ENCODE results near the gene RAP1GAP2.
"Not testable (repeated sequence)": the region's sequence is repeated elsewhere in the genome, so short reads cannot be mapped to it uniquely, and the experiment has no call there.

RAP1GAP2 gene

DNA sequence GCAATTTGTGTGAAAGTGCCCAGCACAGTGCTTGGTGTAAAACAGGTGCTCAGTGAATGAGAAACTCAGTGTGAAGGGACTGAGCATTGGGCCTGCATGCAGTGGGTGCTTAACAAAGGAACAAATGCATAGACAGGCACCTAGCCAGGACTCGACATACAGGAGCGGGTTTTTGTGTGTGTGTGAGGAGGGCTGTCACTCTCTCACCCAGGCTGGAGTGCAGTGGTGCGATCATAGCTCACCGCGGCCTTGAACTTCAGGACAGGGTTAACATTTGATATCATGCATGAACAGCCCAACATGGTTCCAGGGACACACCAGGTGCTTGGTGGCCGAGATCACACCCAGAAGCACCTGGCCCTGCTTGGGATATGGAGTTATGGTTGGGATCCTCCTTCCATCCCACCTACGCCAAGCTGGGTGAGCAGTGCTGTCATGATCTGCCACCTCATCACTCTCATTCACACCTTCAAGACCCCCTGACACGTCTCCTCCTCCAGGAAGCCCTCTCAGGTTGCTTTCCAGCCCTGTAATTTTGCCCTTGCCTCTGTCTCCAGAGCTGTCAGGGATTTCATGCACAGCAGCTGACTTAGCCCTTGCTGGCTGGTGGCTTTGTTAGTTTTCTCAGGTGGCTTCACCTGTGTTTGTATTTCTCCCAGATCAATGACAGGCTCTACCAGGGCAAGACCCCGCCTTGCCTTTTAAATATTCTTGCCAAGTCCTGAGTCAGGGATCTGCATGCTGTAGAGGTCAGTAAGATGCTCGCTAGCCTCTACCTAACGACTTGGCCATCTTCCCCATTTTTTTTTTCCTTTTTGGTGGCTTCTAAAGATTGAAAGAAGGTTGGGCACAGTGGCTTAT lies 200.8 kb downstream of the RAP1GAP2 start:
- no peak for DNase-seq (ENCODE audit: low read depth)

DNA sequence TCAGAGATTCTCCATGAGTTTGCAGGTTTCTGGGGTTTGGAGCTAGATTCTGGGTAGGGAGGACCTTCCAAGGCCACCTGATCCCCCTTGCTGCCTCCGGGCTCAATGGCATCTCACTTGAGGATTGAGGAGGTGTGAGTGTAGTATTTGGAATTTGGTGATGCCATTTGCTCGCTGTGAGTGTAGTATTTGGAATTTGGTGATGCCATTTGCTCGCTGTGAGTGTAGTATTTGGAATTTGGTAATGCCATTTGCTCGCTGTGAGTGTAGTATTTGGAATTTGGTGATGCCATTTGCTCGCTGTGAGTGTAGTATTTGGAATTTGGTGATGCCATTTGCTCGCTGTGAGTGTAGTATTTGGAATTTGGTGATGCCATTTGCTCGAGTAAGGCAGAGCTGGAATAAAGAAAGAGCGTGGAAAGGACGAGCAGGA lies 202.2 kb downstream of the RAP1GAP2 start:
- not testable (repeated sequence) for DNase-seq (ENCODE audit: low read depth)

DNA sequence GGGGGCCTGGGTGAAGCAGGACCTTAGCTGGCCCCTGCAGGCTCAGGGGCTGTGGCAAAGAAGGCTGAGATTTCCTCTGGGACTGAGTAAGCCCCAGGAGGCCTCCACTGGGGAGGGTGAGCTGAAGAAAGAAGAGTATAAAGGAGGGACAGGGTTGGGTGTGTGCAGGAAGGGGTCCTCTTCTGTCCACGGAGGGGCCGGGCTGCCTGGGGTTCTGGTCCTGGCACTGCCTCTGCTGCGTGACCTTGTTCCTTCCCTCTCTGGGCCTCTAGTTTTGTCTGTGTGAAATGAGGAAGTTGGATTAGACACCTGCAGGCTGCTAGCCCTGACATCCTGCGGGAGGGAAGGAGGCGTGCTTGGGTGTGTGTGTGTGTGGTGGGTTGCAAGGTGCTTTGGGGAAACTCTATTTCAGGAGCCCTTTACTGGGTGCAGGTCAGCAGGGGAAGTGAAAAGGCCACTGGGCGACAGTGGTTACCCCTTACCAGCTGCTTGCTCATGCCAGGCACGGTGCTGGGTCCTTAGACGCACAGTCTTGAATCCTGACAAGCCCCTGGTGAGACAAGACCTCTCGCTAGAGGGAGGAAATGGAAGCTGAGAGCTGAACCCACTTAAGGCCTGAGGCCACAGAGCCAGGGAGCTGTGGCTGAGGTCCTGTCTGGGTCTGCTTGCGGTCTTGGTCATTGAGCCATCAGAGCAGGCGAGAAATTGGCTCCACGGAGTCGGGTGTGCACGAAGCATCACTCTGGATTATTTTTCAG lies 206.5 kb downstream of the RAP1GAP2 start:
- no peak for DNase-seq (ENCODE audit: low read depth)

DNA sequence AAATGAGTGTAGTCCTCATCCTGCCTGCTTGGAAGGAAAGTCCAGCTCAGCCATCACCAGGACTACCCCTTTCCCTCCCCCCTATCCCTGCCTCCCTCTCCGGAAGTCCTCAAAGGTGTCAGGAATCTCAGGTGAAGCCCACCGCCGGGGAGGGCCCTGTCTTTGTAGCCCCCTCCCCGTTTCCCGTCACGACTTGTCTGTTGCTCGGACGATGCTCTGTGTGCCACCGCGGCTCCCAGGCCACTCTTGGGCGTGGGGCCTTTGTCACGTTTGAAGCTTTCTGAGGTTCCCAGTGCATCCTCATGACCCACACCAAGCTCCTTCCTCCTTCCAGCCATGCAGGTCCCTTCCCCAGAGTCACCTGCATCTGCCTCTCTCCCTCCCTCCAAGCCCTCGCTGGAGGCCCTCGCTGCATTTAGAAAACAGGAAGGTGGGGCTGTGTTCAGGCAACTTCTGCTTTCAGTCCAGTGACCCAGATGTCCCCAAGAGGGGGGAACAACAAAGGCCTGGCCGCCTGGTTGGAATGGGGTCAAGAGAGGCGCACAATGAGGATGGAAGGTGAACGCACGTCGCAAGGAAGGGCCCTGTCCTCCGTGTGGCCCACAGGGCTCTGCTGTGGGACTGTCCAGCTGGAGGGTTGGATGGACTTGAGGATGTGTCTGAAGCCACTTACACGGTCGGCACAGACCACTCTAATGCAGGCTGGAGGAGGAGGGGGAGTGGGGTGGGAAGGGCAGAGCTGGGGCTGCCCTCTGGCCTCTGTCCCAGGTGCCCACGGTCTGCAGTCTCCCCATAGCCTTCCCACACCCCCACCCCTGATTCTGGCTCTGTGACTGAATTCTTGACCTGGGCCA lies 207.3 kb downstream of the RAP1GAP2 start:
- no peak for DNase-seq (ENCODE audit: low read depth)

DNA sequence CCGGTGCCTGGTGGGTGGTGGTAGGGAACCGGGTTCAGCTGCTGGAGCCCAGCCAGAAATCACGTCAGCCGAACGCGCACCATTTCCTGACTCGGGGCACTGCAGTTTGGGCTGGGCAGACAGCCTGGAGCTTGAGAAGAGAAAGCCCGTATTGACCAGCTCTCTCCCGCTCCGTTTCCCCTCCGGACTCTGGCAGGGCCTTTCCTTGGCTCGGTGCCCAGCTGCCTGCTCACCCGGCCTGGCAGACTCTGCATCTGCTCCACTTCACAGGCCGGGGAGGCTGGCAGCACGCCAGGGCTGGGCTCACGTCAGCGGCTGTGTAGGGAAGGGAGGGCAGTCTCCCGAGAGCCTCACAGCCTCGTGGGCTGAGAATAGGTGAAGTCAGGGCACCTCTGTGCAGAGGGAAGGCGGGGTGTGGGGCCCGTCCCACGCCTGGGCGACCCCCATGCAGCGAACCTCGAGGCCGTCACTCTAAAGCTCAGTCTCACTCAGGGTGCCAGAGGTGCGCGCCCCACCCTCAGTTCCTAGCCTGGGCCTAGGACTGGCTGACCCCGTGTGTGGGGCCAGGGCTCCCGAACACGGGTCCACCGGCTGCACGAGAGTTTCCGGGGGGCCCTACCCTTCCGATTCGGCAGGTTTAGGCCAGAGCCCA lies 208.0 kb downstream of the RAP1GAP2 start:
- DNase-seq (ENCODE audit: low read depth): peak; percentile 46

DNA sequence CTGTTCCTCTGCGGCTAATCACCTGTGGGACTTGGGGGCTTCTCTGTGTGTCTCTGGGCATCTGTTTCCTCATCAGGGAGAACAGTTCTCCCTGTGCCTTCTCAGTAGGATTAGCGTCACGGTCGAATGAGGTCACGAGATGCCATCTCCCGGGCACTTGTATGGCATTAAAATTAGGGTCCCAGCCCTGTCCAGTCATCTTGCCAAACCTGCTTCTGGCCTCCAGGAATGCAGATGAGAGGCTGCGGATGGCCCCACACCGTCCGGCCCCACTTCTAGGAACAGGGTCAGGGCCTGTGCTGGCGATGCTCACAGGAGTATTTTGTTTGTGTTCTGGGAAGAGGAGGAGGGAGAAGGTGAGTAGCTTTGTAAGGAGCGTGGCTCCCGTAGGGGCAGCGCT lies 208.7 kb downstream of the RAP1GAP2 start:
- no peak for DNase-seq (ENCODE audit: low read depth)

DNA sequence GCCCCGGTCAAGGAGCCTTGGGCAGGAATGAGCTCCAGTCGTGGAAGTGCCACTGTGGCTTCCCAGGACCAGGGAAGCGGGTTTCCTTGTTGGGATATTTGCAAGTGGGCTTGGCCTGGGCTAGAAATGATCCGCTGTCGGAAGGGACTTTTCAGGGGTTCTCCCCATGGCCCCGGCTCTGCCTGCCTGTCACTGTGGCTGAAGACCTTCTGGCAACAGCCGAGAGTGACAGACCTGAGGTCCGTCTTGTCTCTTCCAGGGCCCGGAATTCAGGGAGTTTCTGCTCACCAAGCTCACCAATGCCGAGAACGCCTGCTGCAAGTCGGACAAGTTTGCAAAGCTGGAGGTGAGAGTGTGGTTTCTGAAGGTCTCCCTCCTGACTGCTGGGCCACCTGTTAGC lies 209.5 kb downstream of the RAP1GAP2 start:
- no peak for DNase-seq (ENCODE audit: low read depth)

DNA sequence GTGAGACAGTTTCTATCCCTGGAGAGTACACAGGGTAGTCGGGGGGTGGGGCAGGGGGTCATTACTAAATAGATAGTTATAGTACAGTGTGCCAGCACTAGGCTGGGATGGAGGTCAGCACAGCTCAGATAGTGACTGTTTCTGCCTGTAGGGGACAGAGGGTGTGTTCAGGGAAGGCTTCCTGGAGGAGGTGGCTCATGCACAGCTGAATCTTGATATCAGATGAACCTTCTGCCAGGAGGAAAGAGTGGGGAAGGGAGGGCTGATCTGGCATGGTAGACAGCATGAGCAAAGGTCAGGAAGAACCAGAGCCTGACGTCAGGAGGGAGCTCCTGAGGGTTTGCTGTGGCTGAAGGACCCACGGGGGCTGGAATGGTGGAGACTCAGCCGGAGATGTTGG lies 210.6 kb downstream of the RAP1GAP2 start:
- no peak for DNase-seq (ENCODE audit: low read depth)

DNA sequence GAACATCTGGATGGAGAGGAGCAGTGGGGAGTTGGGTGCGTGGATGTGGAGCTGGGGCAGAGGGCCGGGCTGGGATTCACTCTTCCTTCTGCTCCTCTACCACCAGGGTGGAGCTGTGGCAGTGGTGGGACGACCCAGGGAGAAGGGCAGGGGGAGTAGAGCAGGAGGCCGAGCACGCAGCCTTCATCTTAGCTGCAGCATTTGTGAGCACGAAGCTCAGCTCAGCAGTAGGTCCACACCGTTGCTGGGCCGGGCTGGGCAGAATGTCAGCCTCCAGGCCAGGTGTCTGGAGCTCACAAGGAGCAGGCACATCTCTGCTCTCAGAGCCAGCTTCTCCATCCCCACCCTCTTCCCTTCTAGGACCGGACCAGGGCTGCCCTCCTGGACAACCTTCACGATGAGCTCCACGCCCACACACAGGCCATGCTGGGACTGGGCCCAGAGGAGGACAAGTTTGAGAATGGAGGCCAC lies 211.4 kb downstream of the RAP1GAP2 start:
- DNase-seq (ENCODE audit: low read depth): no peak

DNA sequence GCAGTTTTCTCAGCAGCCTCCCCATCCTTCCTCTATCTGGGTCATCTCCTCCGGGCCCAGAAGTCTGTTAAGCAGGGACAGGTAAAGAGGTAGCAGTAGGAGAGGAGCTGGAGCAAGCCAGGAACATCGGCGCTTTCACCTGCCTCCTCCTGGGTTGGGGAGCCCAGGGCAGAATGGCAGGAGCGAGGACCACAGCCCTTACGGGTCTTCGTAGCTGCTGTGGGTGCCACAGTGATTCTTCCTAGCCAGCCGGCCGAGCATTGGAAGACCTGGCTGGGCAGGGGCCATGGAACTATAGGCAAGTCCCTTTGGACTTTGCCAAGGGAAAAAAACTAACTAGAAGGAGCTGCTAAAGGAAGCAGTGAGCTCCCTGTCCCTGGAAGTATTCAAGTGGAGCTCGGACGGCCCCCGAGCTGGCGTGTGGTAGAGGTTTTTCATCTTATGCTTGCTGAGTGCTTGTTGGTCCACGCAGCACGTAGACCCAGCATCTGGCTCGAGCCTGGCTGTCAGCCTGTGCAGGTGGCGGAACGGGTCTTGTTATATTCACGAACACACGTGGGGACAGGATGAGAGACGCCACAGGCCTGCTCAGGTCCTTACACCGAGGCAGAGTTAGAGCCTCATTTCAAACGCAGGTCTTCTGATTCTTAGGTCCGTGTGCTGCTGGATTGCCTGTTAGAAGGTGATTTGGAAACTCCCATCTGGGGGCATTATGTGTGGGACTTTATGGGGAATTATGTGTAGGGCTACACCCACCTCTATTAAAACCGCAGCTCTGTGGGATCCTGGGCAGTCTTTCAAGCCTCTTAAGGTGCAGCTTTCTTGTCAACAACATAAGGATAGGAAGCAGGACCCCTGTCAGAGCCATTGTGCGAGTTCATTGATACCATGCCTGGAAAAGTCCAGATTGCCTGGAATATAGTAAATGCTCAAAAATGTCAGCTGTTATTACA lies 212.4 kb downstream of the RAP1GAP2 start:
- DNase-seq (ENCODE audit: low read depth): no peak

DNA sequence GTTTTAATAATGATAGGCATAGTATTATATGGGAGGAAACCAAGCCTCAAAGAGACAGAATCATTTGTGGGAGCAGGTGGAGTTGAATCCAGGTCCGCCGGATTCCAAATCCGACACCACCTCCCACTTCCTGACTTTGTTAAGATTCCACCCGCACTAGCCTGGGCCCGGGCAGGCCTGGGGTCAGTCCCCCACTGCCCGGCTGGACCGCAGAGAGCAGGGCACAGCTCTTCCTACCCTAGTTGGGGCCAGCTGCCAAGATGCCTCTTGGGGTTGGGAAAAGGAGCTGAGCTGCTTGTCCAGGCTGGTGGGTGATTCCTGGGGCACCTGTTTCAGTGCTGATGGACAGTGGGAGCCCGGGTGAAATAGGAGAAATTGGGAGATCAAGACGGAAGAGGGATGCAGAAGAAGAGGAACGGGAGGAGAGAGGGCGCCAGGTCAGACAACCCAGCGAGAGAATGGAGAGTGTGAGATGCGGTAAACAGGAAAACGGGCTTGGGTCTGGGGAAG lies 213.2 kb downstream of the RAP1GAP2 start:
- no peak for DNase-seq (ENCODE audit: low read depth)

DNA sequence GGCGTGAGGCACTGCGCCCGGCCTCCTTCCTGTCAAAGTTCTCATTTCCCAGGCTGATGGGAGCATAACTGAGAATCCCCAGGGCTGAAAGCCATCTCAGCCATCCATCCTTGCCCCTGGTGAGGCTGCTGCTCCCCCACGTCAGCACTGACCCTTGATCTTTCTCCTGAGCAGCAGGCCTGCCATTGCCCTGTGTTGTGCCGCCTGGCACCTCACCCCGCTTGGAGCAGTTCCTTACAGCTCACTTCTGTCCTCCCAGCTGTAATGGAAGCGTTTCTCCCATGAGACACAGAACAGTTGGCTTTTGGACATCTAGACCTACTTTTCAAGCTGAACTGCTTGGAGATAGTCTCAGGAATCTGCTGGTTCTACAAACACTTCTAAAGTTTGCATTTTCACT lies 215.7 kb downstream of the RAP1GAP2 start:
- DNase-seq (ENCODE audit: low read depth): no peak

DNA sequence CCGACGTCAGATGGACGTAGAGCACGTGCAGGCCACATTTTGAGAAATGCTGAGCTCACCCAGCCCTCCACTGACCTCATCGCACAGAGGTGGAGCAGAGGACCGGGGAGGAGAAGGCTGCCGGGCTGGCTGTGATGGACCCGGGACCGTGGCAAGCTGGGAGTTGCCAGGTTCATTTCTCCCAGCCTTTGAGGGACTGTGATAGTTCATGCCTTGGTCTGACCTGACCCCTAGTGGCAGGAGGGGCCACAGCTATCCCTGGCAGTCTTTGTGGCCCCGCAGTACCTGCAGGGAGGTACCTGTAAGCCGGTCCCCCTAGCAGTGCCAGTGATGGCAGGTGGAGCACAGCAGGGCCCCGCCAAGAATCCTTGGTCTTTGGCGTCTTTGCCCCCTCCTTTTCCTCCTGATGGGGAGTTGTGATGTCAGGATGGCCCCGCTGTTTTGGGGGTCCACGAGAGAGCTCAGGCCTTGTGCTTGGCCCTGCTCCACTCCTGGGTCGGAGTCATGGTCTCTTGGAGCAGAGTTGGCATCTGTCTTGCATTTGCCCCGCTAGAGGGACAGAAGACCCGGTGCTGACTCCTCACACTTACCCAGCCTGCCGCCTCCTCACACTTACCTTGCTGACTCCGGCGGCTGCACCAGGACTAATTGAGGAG lies 216.8 kb downstream of the RAP1GAP2 start:
- DNase-seq (ENCODE audit: low read depth): peak; percentile 34

DNA sequence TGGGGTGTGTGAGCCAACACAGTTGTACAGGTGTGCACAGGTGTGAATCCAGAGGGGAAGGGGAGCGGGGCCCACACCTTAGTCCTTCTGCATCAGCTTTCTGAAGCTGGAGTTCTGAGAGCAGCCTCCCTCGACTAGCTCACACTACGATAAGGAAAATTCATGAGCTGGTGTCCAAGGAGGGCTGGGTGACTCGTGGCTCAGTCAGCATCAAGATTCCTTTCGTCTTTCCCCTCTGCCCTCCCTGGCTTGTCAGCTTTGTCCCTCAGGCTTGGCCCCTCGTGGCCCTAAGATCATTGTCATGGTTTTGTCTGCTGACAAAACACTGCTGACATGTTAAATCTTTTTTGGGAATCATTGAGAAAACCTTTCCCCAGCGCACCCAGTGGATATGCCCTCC lies 219.7 kb downstream of the RAP1GAP2 start:
- no peak for DNase-seq (ENCODE audit: low read depth)

DNA sequence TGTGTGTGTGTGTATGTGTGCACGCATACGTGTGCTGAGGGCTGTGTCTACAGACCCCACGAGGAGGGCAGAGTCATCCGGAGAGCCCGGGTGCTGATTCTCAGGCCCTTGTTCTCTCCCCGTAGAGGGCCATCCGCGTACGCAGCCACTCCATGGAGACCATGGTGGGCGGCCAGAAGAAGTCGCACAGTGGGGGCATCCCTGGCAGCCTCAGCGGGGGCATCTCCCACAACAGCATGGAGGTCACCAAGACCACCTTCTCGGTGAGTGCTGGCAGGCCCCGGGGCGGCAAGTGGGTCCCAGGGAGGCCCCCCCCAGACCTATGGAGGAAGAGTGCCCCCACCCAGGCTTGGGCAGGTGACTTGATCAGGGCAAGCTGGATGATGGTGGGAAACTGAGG lies 221.7 kb downstream of the RAP1GAP2 start:
- DNase-seq (ENCODE audit: low read depth): no peak

DNA sequence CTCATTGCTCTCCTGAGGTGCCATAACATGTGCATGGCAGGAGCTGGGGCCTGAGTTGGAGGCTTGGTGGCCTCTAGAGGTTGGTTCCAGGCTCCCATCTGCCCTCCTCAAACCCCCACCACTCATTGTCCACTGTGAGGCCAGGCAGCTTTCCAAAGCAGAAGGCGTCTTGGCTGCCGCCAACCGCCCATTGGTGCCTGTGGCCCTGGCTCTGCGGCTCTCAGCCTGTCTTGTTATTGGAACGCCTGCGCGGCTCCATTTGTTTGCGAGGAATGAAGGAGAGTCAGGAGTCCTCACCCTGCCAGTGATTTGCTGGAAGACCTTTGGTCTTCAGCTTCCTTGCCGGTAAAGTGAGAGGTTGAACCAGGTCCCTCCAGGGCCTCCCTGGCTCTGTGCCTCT lies 223.5 kb downstream of the RAP1GAP2 start:
- no peak for DNase-seq (ENCODE audit: low read depth)

DNA sequence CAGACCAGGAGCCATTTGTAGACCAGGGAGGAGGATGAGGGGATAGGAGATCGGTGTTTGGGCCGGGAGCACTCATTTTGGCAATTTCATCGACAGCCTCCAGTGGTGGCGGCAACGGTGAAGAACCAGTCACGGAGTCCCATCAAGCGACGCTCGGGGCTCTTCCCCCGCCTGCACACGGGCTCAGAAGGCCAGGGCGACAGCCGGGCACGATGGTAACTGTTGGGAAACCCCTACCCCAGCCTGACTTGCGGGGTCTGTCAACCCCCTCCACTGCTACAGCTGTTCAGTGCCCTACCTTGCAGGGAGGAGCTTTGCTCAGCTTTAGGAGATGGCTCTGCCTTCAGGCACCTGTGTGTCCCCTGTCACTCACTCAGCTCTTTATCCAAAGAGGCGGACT lies 224.1 kb downstream of the RAP1GAP2 start:
- DNase-seq (ENCODE audit: low read depth): no peak

DNA sequence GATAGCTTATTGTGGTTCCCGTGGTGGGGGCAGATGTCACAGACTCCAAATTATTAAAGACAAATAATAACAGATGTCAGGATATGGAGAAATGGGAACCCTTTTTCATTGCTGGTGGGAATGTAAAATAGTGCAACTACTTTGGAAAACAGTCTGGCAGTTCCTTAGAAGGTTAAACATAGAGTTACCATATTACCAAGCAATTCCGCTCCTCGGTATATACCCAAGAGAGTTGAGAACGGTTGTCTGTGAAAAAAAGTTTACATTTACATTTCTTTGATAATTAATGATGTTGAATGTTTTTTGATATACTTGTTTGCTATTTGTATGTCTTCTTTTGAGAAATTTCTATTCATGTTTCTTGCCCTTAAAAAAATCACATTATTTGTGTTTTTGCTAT lies 226.0 kb downstream of the RAP1GAP2 start:
- no peak for DNase-seq (ENCODE audit: low read depth)

DNA sequence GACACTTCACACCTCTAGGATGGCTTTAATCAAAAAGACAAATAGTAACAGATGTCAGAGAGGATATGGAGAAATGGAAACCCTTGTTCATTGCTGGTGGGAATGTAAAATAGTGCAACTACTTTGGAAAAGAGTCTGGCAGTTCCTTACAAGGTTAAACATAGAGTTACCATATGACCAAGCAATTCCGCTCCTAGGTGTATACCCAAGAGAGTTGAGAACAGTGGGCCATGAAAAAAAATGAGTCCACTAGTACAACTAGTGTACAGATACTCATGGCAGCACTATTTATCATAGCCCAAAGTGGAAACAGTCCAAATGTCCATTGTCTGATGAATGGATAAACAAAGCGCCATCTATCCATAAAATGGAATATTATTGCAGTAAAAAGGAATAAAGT lies 228.1 kb downstream of the RAP1GAP2 start:
- no peak for DNase-seq (ENCODE audit: low read depth)

All from stimulated activated CD4-positive, alpha-beta T cell treated with anti-CD3 and anti-CD28 coated beads, Interleukin-2, amount 100 ng/mL, for 4 hours (primary cell).